Lung (tissue), 12 donors: ENCODE results near the gene C1orf116. TPM values are rescaled to one million over a fixed set of nuclear protein-coding genes. Genes with fewer than 3 reads are reported as not detected.
A peak's percentile ranks its signal among the peaks of the same experiment; 100 is the strongest.

Experiments used
- ATAC-seq: fragments of 200-7000 bp; cut with Tn5 transposase; one replicate; pipeline ENCODE4 v1.9.1; 2020; ENCODE audit warnings: moderate number of reproducible peaks; ENCODE audit not compliant: insufficient read depth, low FRiP score
- DNase-seq, 3 donors: peaks; one replicate each; pipeline ENCODE4 v3.0.0-alpha.2; 2013 to 2017
- H3K27ac ChIP-seq, 2 donors: one replicate each; pipeline ENCODE4 v1.5.1; 2013; ENCODE audit warnings: mild to moderate bottlenecking in 2 of 2, moderate library complexity in 2 of 2, control low read depth in 1 of 2, inconsistent platforms in 1 of 2, low read depth in 1 of 2, low read length in 1 of 2
- H3K27me3 ChIP-seq, 3 donors: one replicate each; pipeline ENCODE4 v1.5.1; 2013; ENCODE audit warnings: low read length in 2 of 3; ENCODE audit not compliant: control insufficient read depth in 3 of 3, insufficient read depth in 3 of 3
- H3K36me3 ChIP-seq, 4 donors: one replicate each; pipeline ENCODE4 v1.5.1; 2013; ENCODE audit warnings: low read length in 4 of 4, mild to moderate bottlenecking in 1 of 4, moderate library complexity in 1 of 4; ENCODE audit not compliant: control insufficient read depth in 4 of 4, insufficient read depth in 4 of 4
- H3K4me1 ChIP-seq, 5 donors: one replicate each; pipeline ENCODE4 v1.5.1; 2013; ENCODE audit warnings: low read length in 5 of 5, mild to moderate bottlenecking in 2 of 5, moderate library complexity in 1 of 5; ENCODE audit not compliant: control insufficient read depth in 5 of 5, insufficient read depth in 5 of 5
- H3K4me3 ChIP-seq: one replicate; pipeline ENCODE4 v1.5.1; 2013; ENCODE audit warnings: mild to moderate bottlenecking, control low read depth, moderate library complexity
- H3K9ac ChIP-seq, 2 donors: one replicate each; pipeline ENCODE4 v1.5.1; 2013; ENCODE audit warnings: low read length in 2 of 2, control low read depth in 1 of 2; ENCODE audit not compliant: insufficient read depth in 1 of 2
- H3K9me3 ChIP-seq, 4 donors: one replicate each; pipeline ENCODE4 v1.5.1; 2013; ENCODE audit warnings: low read length in 3 of 4, mild to moderate bottlenecking in 1 of 4, moderate library complexity in 1 of 4; ENCODE audit not compliant: control insufficient read depth in 4 of 4, insufficient read depth in 3 of 4
- WGBS, 2 donors: extraction: QIAGEN DNeasy Blood & Tissue Kit; methylation state at CpG; one replicate each; pipeline ENCODE4 v1.1.7; 2013; 5-methylcytosine and 5-hydroxymethylcytosine counted together
- polyA plus RNA-seq, 2 donors: library from polyadenylated mRNA; stranded (reverse); fragments of 200-250 nt; gene quantifications; one replicate each; pipeline ENCODE4 v1.2.1, GENCODE V29; 2013
- total RNA-seq, 2 donors: library from RNA; depleted of rRNA in 1 of 2; stranded (reverse); fragments of >200 nt in 1 of 2; gene quantifications; one replicate each; pipeline ENCODE4 v1.2.1, GENCODE V29; 2014 to 2021
- TF ChIP-seq, protein P1 (sequence below): IDR thresholded peaks from 2 replicates; pipeline ENCODE4 v1.5.1; 2012; ENCODE audit warnings: mild to moderate bottlenecking; ENCODE audit errors: control extremely low read depth, extremely low read depth
- donor health status: control.
- donor health status: control.
- donor health status: Bipolar disorder and iron deficiency.
- donor health status: healthy.
- donor health status: DM: yes; HTN: yes; CAD: no.

C1orf116 gene
- total and polyA plus RNA-seq, 4 donors, result 27.7 to 130 (median 91.6) TPM

DNA sequence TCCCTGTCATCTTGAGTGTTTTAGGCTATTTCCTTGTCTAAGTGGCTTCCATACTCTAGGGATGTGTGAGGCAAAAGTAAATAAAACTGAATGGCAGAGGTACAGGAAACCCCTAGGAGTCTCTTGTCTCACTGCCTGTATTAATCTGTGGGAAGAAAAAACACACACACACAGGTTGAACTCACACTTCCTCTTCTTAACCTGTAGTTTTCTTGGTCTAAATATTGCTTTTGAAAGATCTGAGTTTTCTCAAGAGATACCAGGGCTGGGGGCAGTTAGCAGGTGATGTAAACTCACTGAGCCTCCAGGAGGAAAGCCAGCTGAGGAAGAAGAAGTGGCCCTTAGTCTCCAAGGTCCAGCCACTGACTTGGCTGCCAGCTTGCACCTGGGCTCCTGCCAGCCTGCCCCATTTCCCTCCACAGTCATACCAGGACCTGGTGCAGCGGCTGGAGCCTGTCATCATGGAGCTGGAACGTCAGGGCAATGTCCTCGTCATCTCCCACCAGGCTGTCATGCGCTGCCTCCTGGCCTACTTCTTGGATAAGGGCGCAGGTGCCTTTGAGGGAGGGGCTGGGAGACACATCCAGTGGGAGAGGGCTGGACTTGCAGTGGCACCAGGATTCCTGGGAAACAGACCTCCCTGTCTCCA, 37.4 kb upstream of the C1orf116 start:
- H3K27me3 ChIP-seq, result no peaks in the 10 kb centered on the region
- peak overlapping the region in 1 of 2 donors; percentile 22 for H3K27ac ChIP-seq
- H3K4me1 ChIP-seq, result peaks cover 0 to 9% (median 2%) of the 10 kb centered on the region in 5 donors
- 72 to 85% methylated on average over 5 of the region's 5 CpGs for WGBS, 2 donors
- DNase-seq (no peak), ATAC-seq (no peak)
- H3K9me3 ChIP-seq, result no peaks in the 10 kb centered on the region
- H3K4me3 ChIP-seq, result no peak overlapping the region
- TF ChIP-seq, protein P1, sequence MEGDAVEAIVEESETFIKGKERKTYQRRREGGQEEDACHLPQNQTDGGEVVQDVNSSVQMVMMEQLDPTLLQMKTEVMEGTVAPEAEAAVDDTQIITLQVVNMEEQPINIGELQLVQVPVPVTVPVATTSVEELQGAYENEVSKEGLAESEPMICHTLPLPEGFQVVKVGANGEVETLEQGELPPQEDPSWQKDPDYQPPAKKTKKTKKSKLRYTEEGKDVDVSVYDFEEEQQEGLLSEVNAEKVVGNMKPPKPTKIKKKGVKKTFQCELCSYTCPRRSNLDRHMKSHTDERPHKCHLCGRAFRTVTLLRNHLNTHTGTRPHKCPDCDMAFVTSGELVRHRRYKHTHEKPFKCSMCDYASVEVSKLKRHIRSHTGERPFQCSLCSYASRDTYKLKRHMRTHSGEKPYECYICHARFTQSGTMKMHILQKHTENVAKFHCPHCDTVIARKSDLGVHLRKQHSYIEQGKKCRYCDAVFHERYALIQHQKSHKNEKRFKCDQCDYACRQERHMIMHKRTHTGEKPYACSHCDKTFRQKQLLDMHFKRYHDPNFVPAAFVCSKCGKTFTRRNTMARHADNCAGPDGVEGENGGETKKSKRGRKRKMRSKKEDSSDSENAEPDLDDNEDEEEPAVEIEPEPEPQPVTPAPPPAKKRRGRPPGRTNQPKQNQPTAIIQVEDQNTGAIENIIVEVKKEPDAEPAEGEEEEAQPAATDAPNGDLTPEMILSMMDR, result no peak
- H3K9ac ChIP-seq, result no peak overlapping the region
- peaks cover 7 to 19% (median 12%) of the 10 kb centered on the region in 4 donors for H3K36me3 ChIP-seq

DNA sequence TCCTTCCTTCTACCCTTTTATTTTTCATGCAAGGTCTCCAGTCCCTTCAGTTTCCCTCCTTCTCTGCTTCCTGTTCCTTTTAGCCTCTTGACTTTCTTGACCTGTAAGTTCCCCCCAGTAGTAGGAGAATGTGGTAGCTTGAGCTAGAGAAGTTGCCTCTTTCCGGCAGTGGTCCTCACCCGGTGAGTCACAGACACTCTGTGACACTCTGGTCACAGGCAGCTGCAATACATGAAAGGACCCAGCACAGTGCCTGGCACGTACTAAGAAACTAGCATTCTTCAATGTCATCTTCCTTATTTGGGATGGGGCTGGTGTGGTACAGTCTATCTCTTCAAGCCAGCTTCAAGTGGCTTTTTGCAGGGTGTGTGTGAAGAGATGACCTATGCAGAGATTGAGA, 36.5 kb upstream of the C1orf116 start:
- Histone ChIP-seq H3K36me3 (peaks cover 9 to 19% (median 13%) of the 10 kb centered on the region in 4 donors), H3K9ac (no peak overlapping the region), H3K9me3 (no peaks in the 10 kb centered on the region), H3K4me1 (peaks cover 0 to 11% (median 4%) of the 10 kb centered on the region in 5 donors), H3K27me3 (no peaks in the 10 kb centered on the region), H3K4me3 (no peak overlapping the region), H3K27ac (peak overlapping the region in 1 of 2 donors; percentile 62)
- TF ChIP-seq, protein P1, result no peak
- DNase-seq (no peak), ATAC-seq (peak; percentile 17)
- WGBS, 2 donors, result 38 to 68% methylated on average over 3 of the region's 3 CpGs

DNA sequence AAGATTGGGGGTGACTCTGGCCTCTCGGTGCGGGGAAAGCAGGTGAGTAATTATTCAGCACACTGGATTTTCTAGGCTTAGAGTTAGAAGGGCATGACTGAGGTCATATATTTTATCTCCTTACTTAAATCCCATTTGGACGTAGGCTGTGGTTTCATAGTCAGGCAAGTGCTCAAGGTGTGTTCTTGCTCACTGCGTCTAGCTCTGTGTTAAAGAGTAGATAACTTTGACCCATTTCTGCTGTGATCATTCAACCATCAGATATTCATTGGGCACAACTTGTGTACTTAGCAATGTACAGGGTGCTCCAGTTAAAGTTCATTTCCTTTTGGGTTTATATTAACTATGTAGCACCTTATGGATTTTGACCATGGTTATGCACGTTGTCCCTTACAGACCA, 35.1 kb upstream of the C1orf116 start:
- TF ChIP-seq, protein P1, result no peak
- Histone ChIP-seq H3K4me1 (peaks cover 0 to 7% (median 5%) of the 10 kb centered on the region in 5 donors), H3K4me3 (no peak overlapping the region), H3K36me3 (peaks cover 12 to 27% (median 19%) of the 10 kb centered on the region in 4 donors), H3K9me3 (no peaks in the 10 kb centered on the region), H3K9ac (no peak overlapping the region), H3K27me3 (no peaks in the 10 kb centered on the region), H3K27ac (peak overlapping the region in 1 of 2 donors; percentile 62)
- WGBS, 2 donors, result 82 to 83% methylated on average over 5 of the region's 5 CpGs
- ATAC-seq (no peak), DNase-seq (no peak)
